Progenitor cell of endocrine pancreas (in vitro differentiated cells): Measurements from ENCODE around the gene TMEM196. TPM values are rescaled to one million over a fixed set of nuclear protein-coding genes. Genes with fewer than 3 reads are reported as not detected.

Experiments
- DNase-seq: peaks from one replicate; pipeline ENCODE4 v3.0.0; 2021; ENCODE audit warnings: low spot score; ENCODE audit not compliant: unreplicated experiment
- H3K27ac Mint-ChIP-seq: 2 replicates; pipeline ENCODE4 v1.8.0; 2021; ENCODE audit warnings: mild to moderate bottlenecking, moderate library complexity, mixed read lengths
- H3K27me3 Mint-ChIP-seq: 2 replicates; pipeline ENCODE4 v1.8.0; 2021; ENCODE audit warnings: mixed read lengths
- H3K36me3 Mint-ChIP-seq: 2 replicates; pipeline ENCODE4 v1.8.0; 2022; ENCODE audit warnings: mixed read lengths; ENCODE audit not compliant: insufficient read depth
- H3K4me1 Mint-ChIP-seq: 2 replicates; pipeline ENCODE4 v1.8.0; 2021; ENCODE audit warnings: low read depth, mixed read lengths
- H3K4me3 Mint-ChIP-seq: 2 replicates; pipeline ENCODE4 v1.8.0; 2021; ENCODE audit warnings: low read depth, mild to moderate bottlenecking, moderate library complexity, mixed read lengths
- H3K9me3 Mint-ChIP-seq: 2 replicates; pipeline ENCODE4 v1.8.0; 2021; ENCODE audit warnings: low read depth, mixed read lengths
- long read RNA-seq: library from polyadenylated mRNA; unstranded; transcript quantifications from one replicate; pipeline ENCODE4 v2.0.0, GENCODE V29; 2020
- total RNA-seq: library from RNA; stranded (reverse); gene quantifications from 2 replicates; pipeline ENCODE4 v1.2.1, GENCODE V29; 2021
- TF ChIP-seq, protein P1 (sequence below): fragments of 200-600 bp; sonication (generic); IDR thresholded peaks from one replicate; pipeline ENCODE4 v1.5.0; 2021; ENCODE audit warnings: antibody characterized with exemption, mild to moderate bottlenecking; ENCODE audit not compliant: unreplicated experiment

Gene TMEM196
- total RNA-seq = 0.55 and 0.69 TPM in 2 replicates
- long read RNA-seq, partial matches to known transcripts = 0 of 2 reads
- long read RNA-seq, other reads (novel, unspliced or antisense) = 0 of 2 reads

GRCh38 chr7:19772841-19773760, at the start of gene TMEM196:
Gene TMEM196, minus strand, starts transcription at chr7:19773617. Its CDS starts 921 bp downstream, at chr7:19772696.
- peak; percentile 45 for DNase-seq
- Mint-ChIP-seq H3K4me3 (peak within 1 kb of the TSS; percentile 76), H3K27ac (peak within 1 kb of the TSS; percentile 83), H3K4me1 (peaks cover 12% of the 10 kb centered on the region), H3K9me3 (no peaks in the 10 kb centered on the region), H3K36me3 (no peaks in the 10 kb centered on the region), H3K27me3 (peaks cover 33% of the 10 kb centered on the region)
- TF ChIP-seq, protein P1, sequence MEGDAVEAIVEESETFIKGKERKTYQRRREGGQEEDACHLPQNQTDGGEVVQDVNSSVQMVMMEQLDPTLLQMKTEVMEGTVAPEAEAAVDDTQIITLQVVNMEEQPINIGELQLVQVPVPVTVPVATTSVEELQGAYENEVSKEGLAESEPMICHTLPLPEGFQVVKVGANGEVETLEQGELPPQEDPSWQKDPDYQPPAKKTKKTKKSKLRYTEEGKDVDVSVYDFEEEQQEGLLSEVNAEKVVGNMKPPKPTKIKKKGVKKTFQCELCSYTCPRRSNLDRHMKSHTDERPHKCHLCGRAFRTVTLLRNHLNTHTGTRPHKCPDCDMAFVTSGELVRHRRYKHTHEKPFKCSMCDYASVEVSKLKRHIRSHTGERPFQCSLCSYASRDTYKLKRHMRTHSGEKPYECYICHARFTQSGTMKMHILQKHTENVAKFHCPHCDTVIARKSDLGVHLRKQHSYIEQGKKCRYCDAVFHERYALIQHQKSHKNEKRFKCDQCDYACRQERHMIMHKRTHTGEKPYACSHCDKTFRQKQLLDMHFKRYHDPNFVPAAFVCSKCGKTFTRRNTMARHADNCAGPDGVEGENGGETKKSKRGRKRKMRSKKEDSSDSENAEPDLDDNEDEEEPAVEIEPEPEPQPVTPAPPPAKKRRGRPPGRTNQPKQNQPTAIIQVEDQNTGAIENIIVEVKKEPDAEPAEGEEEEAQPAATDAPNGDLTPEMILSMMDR = no peak

GRCh38 chr7:19816128-19816527, 42.7 kb upstream of the TMEM196 start:
- no peak overlapping the region for H3K4me3 Mint-ChIP-seq
- no peaks in the 10 kb centered on the region for H3K9me3 Mint-ChIP-seq
- no peaks in the 10 kb centered on the region for H3K36me3 Mint-ChIP-seq
- H3K27me3 Mint-ChIP-seq = no peaks in the 10 kb centered on the region
- TF ChIP-seq, protein P1 = no peak
- no peaks in the 10 kb centered on the region for H3K4me1 Mint-ChIP-seq
- no peak overlapping the region for H3K27ac Mint-ChIP-seq
- DNase-seq = no peak

DNA sequence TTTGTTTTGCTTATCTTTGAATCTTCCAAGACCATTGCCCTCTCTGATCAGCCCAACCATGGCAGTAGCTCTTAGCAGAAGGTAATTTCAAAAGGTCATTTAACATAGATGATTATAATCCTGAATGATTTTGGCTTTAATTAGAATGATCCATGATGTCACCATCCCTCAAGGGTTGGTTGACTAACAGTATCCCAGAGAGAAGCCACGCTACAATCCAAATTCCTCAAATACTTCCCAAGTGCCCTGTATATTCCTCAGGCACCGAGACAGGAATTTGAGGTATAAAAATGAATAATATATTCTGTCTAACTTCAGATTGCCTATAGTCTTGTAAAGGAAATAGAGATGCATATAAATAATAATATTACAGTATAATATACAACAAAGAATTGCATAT, 42.1 kb upstream of the TMEM196 start:
- no peak for DNase-seq
- no peaks in the 10 kb centered on the region for H3K4me1 Mint-ChIP-seq

GRCh38 chr7:19814776-19815175, 41.4 kb upstream of the TMEM196 start:
- Mint-ChIP-seq H3K4me1 (no peaks in the 10 kb centered on the region), H3K27me3 (no peaks in the 10 kb centered on the region)
- TF ChIP-seq, protein P1 = no peak

More for the DNA sequence above, 42.1 kb upstream of the TMEM196 start:
- H3K36me3 Mint-ChIP-seq = no peaks in the 10 kb centered on the region
- H3K27ac Mint-ChIP-seq = no peak overlapping the region
- H3K27me3 Mint-ChIP-seq = no peaks in the 10 kb centered on the region
- TF ChIP-seq, protein P1 = no peak
- H3K9me3 Mint-ChIP-seq = no peaks in the 10 kb centered on the region
- no peak overlapping the region for H3K4me3 Mint-ChIP-seq

GRCh38 chr7:19811386-19811785, 38.0 kb upstream of the TMEM196 start:
- H3K27ac Mint-ChIP-seq = no peak overlapping the region
- peaks cover 4% of the 10 kb centered on the region for H3K9me3 Mint-ChIP-seq
- DNase-seq = no peak
- H3K4me3 Mint-ChIP-seq = no peak overlapping the region
- TF ChIP-seq, protein P1 = no peak
- H3K27me3 Mint-ChIP-seq = no peaks in the 10 kb centered on the region
- H3K4me1 Mint-ChIP-seq = no peaks in the 10 kb centered on the region
- no peaks in the 10 kb centered on the region for H3K36me3 Mint-ChIP-seq

More at GRCh38 chr7:19814776-19815175, 41.4 kb upstream of the TMEM196 start:
- Mint-ChIP-seq H3K36me3 (no peaks in the 10 kb centered on the region), H3K9me3 (no peaks in the 10 kb centered on the region), H3K27ac (no peak overlapping the region), H3K4me3 (no peak overlapping the region)
- DNase-seq = no peak
